ENCODE data around the gene ARHGAP8. TPM values are rescaled to one million over a fixed set of nuclear protein-coding genes. Genes with fewer than 3 reads are reported as not detected.
"Not testable (repeated sequence)": the region's sequence is repeated elsewhere in the genome, so short reads cannot be mapped to it uniquely, and the experiment has no call there.

The ARHGAP8 gene
- total and polyA plus RNA-seq, 4 donors, result 0.69 to 8.5 (median 3.4) TPM

DNA sequence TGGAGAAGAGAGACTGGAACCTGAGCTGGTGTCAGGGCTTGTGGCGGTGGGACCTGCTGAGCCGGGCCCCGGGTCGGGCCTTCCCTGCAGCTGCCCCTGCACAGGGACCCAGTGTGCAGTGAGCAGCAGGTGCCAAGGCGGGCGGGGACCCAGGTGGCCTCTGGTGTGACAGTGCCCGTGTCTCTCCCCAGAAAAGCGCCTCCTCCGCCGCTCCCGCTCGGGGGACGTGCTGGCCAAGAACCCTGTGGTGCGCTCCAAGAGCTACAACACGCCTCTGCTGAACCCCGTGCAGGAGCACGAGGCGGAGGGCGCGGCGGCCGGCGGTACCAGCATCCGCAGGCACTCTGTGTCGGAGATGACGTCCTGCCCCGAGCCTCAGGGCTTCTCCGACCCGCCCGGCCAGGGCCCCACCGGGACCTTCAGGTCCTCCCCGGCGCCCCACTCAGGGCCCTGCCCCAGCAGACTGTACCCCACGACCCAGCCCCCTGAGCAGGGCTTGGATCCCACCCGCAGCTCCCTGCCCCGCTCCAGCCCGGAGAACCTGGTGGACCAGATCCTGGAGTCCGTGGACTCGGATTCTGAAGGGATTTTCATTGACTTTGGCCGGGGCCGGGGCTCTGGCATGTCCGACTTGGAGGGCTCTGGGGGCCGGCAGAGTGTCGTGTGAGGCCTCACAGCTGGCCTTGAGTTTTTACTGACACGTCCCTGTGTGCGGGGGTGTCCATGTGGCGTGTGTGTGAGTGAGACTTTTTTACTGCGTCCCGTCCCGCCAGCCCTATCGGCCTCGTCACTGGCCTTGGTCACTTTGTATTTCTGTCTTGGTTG is 15.6 kb upstream of the ARHGAP8 start:
- H3K36me3 ChIP-seq (ENCODE audit: control insufficient read depth, insufficient read depth, low read length), result peaks cover 28% of the 10 kb centered on the region
- H3K27ac ChIP-seq (ENCODE audit: low read depth, low read length), result no peak overlapping the region
- no peak for DNase-seq (ENCODE audit: low read depth in 4 of 6, low spot score in 6 of 6)
- H3K4me3 ChIP-seq (ENCODE audit: low read depth, low read length), result no peak overlapping the region
- WGBS (ENCODE audit: insufficient coverage), result 90% methylated on average over 52 of the region's 52 CpGs
- no peaks in the 10 kb centered on the region for H3K27me3 ChIP-seq (ENCODE audit: control insufficient read depth, insufficient read depth, low read length)
- no peaks in the 10 kb centered on the region for H3K9me3 ChIP-seq (ENCODE audit: control insufficient read depth, insufficient read depth, low read length)
- peaks cover 8% of the 10 kb centered on the region for H3K4me1 ChIP-seq (ENCODE audit: control insufficient read depth, insufficient read depth, low read length)

DNA sequence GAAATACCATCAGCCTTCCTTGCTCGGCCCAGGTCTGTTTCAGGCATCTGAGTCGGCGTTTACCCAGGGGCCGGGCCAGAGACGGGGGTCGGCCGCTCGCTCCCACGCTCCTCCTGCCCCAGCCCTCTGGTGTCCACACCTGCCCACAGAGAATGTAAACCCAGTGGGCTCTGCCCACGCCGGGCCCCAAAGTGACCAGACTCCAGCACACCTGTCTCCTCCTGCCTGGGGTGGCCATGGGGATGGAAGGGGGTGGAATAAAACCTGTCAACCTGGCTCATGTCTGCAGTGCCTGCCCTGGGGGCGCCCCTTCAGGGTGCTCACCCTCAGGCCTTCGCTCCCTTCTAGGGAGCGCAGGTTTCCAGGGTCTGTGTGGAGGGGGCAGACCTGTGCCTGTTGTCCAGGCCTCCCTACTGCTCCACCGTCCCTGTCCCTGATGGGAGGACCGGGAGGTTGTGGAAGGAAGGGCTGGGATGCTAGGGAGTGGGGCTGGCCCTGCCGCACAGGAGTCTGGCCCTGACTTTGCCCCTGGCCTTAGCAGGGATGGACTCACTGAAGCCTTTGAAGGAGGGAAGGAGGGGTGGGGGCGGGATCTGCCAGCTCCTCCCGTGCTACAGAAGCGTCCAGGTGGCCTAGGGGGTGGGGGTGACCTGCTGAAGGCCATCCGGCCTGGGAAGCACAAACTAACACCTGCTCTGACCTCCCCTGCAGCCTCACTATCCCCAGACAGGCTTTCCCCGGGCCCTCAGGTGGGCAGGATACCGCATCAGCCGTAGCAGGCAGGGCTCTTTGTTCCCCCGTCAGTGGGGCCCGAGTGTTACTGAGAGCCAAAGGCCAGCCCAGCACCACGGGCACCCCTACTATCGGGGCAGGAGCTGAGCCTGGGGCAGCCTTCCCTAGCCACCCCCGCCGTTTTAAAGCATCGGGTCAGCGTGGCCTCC is 14.7 kb upstream of the ARHGAP8 start:
- Histone ChIP-seq H3K36me3 (ENCODE audit: control insufficient read depth, insufficient read depth, low read length) (peaks cover 20% of the 10 kb centered on the region), H3K4me3 (ENCODE audit: low read depth, low read length) (no peak overlapping the region), H3K27me3 (ENCODE audit: control insufficient read depth, insufficient read depth, low read length) (no peaks in the 10 kb centered on the region), H3K9me3 (ENCODE audit: control insufficient read depth, insufficient read depth, low read length) (no peaks in the 10 kb centered on the region), H3K4me1 (ENCODE audit: control insufficient read depth, insufficient read depth, low read length) (peaks cover 8% of the 10 kb centered on the region), H3K27ac (ENCODE audit: low read depth, low read length) (no peak overlapping the region)
- WGBS (ENCODE audit: insufficient coverage), result 67% methylated on average over 22 of the region's 32 CpGs
- no peak for DNase-seq (ENCODE audit: low read depth in 4 of 6, low spot score in 6 of 6)

DNA sequence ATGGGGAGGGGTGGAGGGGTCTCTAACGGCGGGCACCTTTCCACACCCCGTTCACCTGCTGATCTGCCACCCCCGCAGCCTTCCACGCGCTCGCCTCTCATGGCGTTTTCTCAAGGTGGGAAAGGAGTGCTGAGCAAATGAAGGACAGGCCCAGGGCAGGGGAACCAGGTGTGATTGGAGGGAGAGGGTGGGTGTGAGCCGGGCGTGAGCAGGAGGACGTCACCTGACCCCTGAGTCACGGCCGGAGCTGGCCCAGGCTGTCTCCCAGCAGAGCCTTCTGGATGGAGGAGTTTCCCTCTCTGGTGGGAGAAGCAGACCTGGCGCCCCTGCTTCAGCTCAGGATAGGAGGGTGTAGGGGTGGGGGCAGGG is 14.0 kb upstream of the ARHGAP8 start:
- H3K27ac ChIP-seq (ENCODE audit: low read depth, low read length), result no peak overlapping the region
- no peak overlapping the region for H3K4me3 ChIP-seq (ENCODE audit: low read depth, low read length)
- WGBS (ENCODE audit: insufficient coverage), result 75% methylated on average over 10 of the region's 14 CpGs
- no peaks in the 10 kb centered on the region for H3K27me3 ChIP-seq (ENCODE audit: control insufficient read depth, insufficient read depth, low read length)
- H3K4me1 ChIP-seq (ENCODE audit: control insufficient read depth, insufficient read depth, low read length), result peaks cover 8% of the 10 kb centered on the region
- no peaks in the 10 kb centered on the region for H3K9me3 ChIP-seq (ENCODE audit: control insufficient read depth, insufficient read depth, low read length)
- DNase-seq (ENCODE audit: low read depth in 4 of 6, low spot score in 6 of 6), result no peak
- H3K36me3 ChIP-seq (ENCODE audit: control insufficient read depth, insufficient read depth, low read length), result peaks cover 15% of the 10 kb centered on the region

DNA sequence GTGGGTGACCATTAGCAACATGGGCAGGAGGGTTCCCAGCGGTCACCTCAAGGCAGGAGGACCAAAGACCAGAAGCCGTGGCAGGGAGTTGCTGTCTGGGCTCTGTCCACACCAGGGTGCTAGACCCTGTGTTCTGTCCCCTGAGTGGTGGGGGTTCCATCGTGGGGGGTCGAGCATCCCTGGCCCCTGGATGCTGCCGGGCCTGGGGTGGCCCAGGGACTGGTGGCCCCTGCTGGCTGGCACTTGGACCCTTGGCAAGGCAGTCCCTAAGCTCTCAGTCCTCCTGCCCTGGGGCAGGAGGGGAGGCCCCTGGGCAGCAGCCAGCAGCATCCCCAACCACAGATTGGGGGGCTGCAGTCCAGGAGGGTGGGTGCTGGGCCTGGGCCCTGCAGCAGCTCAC is 13.4 kb upstream of the ARHGAP8 start:
- peaks cover 8% of the 10 kb centered on the region for H3K4me1 ChIP-seq (ENCODE audit: control insufficient read depth, insufficient read depth, low read length)
- H3K4me3 ChIP-seq (ENCODE audit: low read depth, low read length), result no peak overlapping the region
- H3K27me3 ChIP-seq (ENCODE audit: control insufficient read depth, insufficient read depth, low read length), result no peaks in the 10 kb centered on the region
- WGBS (ENCODE audit: insufficient coverage), result 90% methylated on average over 4 of the region's 5 CpGs
- H3K9me3 ChIP-seq (ENCODE audit: control insufficient read depth, insufficient read depth, low read length), result no peaks in the 10 kb centered on the region
- peaks cover 15% of the 10 kb centered on the region for H3K36me3 ChIP-seq (ENCODE audit: control insufficient read depth, insufficient read depth, low read length)
- no peak for DNase-seq (ENCODE audit: low read depth in 4 of 6, low spot score in 6 of 6)
- no peak overlapping the region for H3K27ac ChIP-seq (ENCODE audit: low read depth, low read length)

DNA sequence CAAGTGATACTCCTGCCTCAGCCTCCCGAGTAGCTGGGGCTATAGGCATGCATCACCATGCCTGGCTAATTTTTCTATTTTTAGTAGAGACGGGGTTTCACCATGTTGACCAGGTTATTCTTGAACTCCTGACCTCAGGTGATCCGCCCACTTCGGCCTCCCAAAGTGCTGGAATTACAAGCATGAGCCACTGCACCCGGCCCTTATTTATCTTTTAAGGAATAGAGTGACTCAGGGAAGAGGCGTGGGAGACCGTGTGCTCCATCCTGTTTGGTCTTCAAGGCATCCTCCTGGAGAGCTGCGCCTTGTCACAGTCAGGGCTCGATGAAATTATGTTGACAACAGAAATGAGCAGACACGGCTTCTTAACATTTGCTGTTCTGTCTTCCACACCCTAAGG is 12.7 kb upstream of the ARHGAP8 start:
- H3K27ac ChIP-seq (ENCODE audit: low read depth, low read length); H3K4me1 ChIP-seq (ENCODE audit: control insufficient read depth, insufficient read depth, low read length); DNase-seq (ENCODE audit: low read depth in 4 of 6, low spot score in 6 of 6); H3K27me3 ChIP-seq (ENCODE audit: control insufficient read depth, insufficient read depth, low read length); H3K4me3 ChIP-seq (ENCODE audit: low read depth, low read length); H3K9me3 ChIP-seq (ENCODE audit: control insufficient read depth, insufficient read depth, low read length): not testable (repeated sequence)
- WGBS (ENCODE audit: insufficient coverage), result 84% methylated on average over 7 of the region's 10 CpGs
- peaks cover 11% of the 10 kb centered on the region for H3K36me3 ChIP-seq (ENCODE audit: control insufficient read depth, insufficient read depth, low read length)

DNA sequence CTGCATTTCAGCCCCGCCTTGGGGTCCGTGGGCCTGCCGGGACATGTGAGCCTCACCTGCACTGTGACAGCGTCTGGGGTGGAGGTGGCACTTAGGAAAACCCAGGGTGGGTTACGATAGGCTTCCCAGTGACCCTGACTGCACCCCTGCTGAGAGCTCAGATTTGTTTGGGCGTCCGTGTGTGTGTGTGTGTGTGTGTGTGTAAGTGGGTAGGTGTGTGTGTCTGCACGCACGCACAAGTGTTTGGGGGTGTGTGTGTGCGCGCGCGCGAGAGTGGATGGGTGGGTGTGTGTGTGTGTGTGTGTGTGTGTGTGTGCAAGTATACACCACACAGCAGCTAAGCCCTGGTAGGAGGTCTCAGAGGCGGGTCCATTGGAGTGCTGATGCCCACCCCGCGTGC is 12.1 kb upstream of the ARHGAP8 start:
- H3K4me1 ChIP-seq (ENCODE audit: control insufficient read depth, insufficient read depth, low read length), result peaks cover 8% of the 10 kb centered on the region
- DNase-seq (ENCODE audit: low read depth in 4 of 6, low spot score in 6 of 6), result no peak
- H3K27me3 ChIP-seq (ENCODE audit: control insufficient read depth, insufficient read depth, low read length), result no peaks in the 10 kb centered on the region
- no peak overlapping the region for H3K27ac ChIP-seq (ENCODE audit: low read depth, low read length)
- 77% methylated on average over 10 of the region's 17 CpGs for WGBS (ENCODE audit: insufficient coverage)
- no peak overlapping the region for H3K4me3 ChIP-seq (ENCODE audit: low read depth, low read length)
- H3K9me3 ChIP-seq (ENCODE audit: control insufficient read depth, insufficient read depth, low read length), result no peaks in the 10 kb centered on the region
- peaks cover 8% of the 10 kb centered on the region for H3K36me3 ChIP-seq (ENCODE audit: control insufficient read depth, insufficient read depth, low read length)

DNA sequence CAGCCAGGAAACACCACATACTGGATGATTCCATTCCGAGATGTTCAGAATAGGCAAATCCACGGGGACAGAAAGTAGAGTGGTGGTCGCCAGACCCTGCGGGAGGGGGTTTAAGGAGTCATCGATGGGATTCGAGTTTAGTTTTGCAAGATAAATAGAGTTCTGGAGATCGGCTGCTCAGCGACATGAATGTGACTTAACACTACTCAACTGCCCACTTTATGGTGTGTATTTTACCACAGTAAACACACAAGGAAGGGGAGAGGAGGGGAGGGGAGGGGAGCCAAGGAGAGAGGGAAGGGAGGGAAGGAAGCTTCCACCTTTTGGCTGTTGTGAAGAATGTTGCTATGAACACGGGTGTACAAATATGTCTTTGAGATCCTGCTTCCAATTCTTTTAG is 10.4 kb upstream of the ARHGAP8 start:
- H3K27me3 ChIP-seq (ENCODE audit: control insufficient read depth, insufficient read depth, low read length), result no peaks in the 10 kb centered on the region
- 100% methylated on average over 4 of the region's 9 CpGs for WGBS (ENCODE audit: insufficient coverage)
- DNase-seq (ENCODE audit: low read depth in 4 of 6, low spot score in 6 of 6), result no peak

DNA sequence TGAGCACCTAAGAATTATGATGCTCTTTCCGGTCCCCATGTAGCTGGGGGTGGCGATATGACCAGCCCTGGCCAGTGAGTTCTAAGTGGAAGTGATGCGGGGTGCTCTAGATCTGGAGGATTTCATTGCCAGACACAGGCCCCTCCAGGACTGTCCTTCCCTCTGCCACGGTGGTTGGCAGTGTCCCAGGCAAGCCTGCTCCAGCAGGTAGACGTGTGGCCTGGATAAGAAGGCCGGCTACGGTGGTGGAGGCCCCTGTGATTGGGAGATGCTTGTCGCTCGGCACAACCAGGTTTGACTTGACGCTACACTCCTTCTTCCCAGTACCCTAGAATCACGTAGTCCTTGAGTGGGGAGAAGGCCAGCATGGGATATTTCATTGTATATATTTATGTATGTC is 9.1 kb upstream of the ARHGAP8 start:
- Histone ChIP-seq H3K4me3 (ENCODE audit: low read depth, low read length) (no peak overlapping the region), H3K4me1 (ENCODE audit: control insufficient read depth, insufficient read depth, low read length) (peaks cover 12% of the 10 kb centered on the region), H3K36me3 (ENCODE audit: control insufficient read depth, insufficient read depth, low read length) (no peaks in the 10 kb centered on the region), H3K27me3 (ENCODE audit: control insufficient read depth, insufficient read depth, low read length) (no peaks in the 10 kb centered on the region), H3K9me3 (ENCODE audit: control insufficient read depth, insufficient read depth, low read length) (no peaks in the 10 kb centered on the region), H3K27ac (ENCODE audit: low read depth, low read length) (no peak overlapping the region)
- 92% methylated on average over 3 of the region's 11 CpGs for WGBS (ENCODE audit: insufficient coverage)
- DNase-seq (ENCODE audit: low read depth in 4 of 6, low spot score in 6 of 6), result no peak

More for the DNA sequence above, 10.4 kb upstream of the ARHGAP8 start:
- Histone ChIP-seq H3K27ac (ENCODE audit: low read depth, low read length) (no peak overlapping the region), H3K36me3 (ENCODE audit: control insufficient read depth, insufficient read depth, low read length) (peaks cover 3% of the 10 kb centered on the region), H3K4me3 (ENCODE audit: low read depth, low read length) (no peak overlapping the region), H3K4me1 (ENCODE audit: control insufficient read depth, insufficient read depth, low read length) (peaks cover 9% of the 10 kb centered on the region), H3K9me3 (ENCODE audit: control insufficient read depth, insufficient read depth, low read length) (no peaks in the 10 kb centered on the region)

DNA sequence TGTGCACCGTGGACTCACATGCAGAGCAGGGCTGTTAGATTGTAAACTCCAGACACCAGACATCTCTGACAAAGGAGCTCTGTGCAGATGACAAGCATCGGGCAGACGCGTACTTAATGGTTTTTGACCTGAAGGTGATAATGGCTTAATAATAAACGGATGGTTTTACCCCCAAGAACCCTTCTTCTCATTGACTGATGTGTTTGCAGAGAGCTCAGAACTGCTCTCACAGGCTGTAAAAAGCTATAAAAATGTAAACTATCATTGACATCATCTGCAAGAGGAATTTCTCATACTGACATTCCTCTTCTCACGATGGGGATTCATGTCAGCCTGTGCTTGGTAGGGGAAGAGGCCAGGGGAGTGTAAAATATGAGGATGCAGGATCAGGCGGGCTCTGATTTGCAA is 8.6 kb upstream of the ARHGAP8 start:
- DNase-seq (ENCODE audit: low read depth in 4 of 6, low spot score in 6 of 6), result peak in 1 of 6 donors; percentile 69
- 41% methylated on average over 2 of the region's 7 CpGs for WGBS (ENCODE audit: insufficient coverage)

More for the DNA sequence above, 8.6 kb upstream of the ARHGAP8 start:
- peaks cover 12% of the 10 kb centered on the region for H3K4me1 ChIP-seq (ENCODE audit: control insufficient read depth, insufficient read depth, low read length)
- H3K36me3 ChIP-seq (ENCODE audit: control insufficient read depth, insufficient read depth, low read length), result no peaks in the 10 kb centered on the region
- no peak overlapping the region for H3K27ac ChIP-seq (ENCODE audit: low read depth, low read length)
- no peak overlapping the region for H3K4me3 ChIP-seq (ENCODE audit: low read depth, low read length)
- H3K9me3 ChIP-seq (ENCODE audit: control insufficient read depth, insufficient read depth, low read length), result no peaks in the 10 kb centered on the region
- H3K27me3 ChIP-seq (ENCODE audit: control insufficient read depth, insufficient read depth, low read length), result no peaks in the 10 kb centered on the region
